Vagina (tissue), 2 donors: ENCODE results near the gene FADD.

Experiments used
- POLR2A ChIP-seq, 2 donors: fragments of 450-650 bp; IDR thresholded peaks; one replicate each; pipeline ENCODE4 v1.6.1; 2017; ENCODE audit warnings: antibody characterized with exemption in 2 of 2, mild to moderate bottlenecking in 2 of 2, moderate library complexity in 2 of 2
- TF ChIP-seq, protein P1 (sequence below), 3 experiments: fragments of 450-650 bp in 2 of 3; fragments of 200-600 bp in 1 of 3; sonication (generic) in 1 of 3; IDR thresholded peaks; one replicate each; pipeline ENCODE4 v1.5.1; 2017 to 2019; ENCODE audit warnings: antibody characterized with exemption in 3 of 3, mild to moderate bottlenecking in 2 of 3, moderate library complexity in 2 of 3

GRCh38 chr11:70182266-70182665, 20.8 kb upstream of the FADD start:
- TF ChIP-seq, protein P1, sequence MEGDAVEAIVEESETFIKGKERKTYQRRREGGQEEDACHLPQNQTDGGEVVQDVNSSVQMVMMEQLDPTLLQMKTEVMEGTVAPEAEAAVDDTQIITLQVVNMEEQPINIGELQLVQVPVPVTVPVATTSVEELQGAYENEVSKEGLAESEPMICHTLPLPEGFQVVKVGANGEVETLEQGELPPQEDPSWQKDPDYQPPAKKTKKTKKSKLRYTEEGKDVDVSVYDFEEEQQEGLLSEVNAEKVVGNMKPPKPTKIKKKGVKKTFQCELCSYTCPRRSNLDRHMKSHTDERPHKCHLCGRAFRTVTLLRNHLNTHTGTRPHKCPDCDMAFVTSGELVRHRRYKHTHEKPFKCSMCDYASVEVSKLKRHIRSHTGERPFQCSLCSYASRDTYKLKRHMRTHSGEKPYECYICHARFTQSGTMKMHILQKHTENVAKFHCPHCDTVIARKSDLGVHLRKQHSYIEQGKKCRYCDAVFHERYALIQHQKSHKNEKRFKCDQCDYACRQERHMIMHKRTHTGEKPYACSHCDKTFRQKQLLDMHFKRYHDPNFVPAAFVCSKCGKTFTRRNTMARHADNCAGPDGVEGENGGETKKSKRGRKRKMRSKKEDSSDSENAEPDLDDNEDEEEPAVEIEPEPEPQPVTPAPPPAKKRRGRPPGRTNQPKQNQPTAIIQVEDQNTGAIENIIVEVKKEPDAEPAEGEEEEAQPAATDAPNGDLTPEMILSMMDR (IDR thresholded peaks at IDR 0.05): no peak
- no peak for TF ChIP-seq POLR2A (IDR thresholded peaks at IDR 0.05)
